ENCODE data around the gene BEAN1. TPM values are rescaled to one million over a fixed set of nuclear protein-coding genes. Genes with fewer than 3 reads are reported as not detected.

BEAN1 gene
- polyA plus RNA-seq, 3 donors, result 0.12 to 0.81 TPM; not detected in 1

- Histone ChIP-seq H3K9me3 (replicated peaks in 1 of 2; ENCODE audit: control insufficient read depth in 1 of 2, insufficient read depth in 1 of 2, low read length in 2 of 2) (no peaks in the 10 kb centered on the region), H3K9ac (ENCODE audit: insufficient read depth, low read length, poor library complexity, severe bottlenecking) (no peak overlapping the region), H2AFZ (ENCODE audit: insufficient read depth, low read depth, low read length, poor library complexity, severe bottlenecking) (no peak overlapping the region), H3K4me3 (replicated peaks in 1 of 3; ENCODE audit: low read depth in 2 of 3, low read length in 3 of 3) (no peak overlapping the region), H3K27me3 (ENCODE audit: control insufficient read depth in 2 of 2, insufficient read depth in 2 of 2, low read length in 2 of 2) (no peaks in the 10 kb centered on the region), H3K4me2 (replicated peaks; ENCODE audit: extremely low read depth, low read length, poor library complexity, severe bottlenecking) (no peak overlapping the region), H3K36me3 (replicated peaks in 1 of 2; ENCODE audit: control insufficient read depth in 1 of 2, insufficient read depth in 2 of 2, low read length in 2 of 2) (peaks cover 38 to 61% of the 10 kb centered on the region in 2 donors), H3K79me2 (ENCODE audit: insufficient read depth, low read length) (no peaks in the 10 kb centered on the region), H3K4me1 (ENCODE audit: control insufficient read depth in 1 of 2, insufficient read depth in 2 of 2, low read length in 2 of 2) (peaks cover 31 to 37% of the 10 kb centered on the region in 2 donors), H3K27ac (ENCODE audit: low read depth in 1 of 2, low read length in 2 of 2) (peak overlapping the region in 1 of 2 donors; percentile 6), H4K20me1 (ENCODE audit: insufficient read depth, low read length) (no peaks in the 10 kb centered on the region)
- intact Hi-C loops (cut with micrococcal nuclease), result no loop called here
- Mint-ChIP-seq H3K36me3 (peaks cover 56 to 60% of the 10 kb centered on the region in 2 donors), H3K27ac (peak overlapping the region in 1 of 7 donors; percentile 37), H3K4me1 (peaks cover 41% of the 10 kb centered on the region), H3K9me3 (no peaks in the 10 kb centered on the region), H3K27me3 (ENCODE audit: low read depth in 3 of 3) (peaks cover 0 to 2% (median 0%) of the 10 kb centered on the region in 3 donors), H3K4me3 (no peak overlapping the region)
- TF ChIP-seq, protein P1, sequence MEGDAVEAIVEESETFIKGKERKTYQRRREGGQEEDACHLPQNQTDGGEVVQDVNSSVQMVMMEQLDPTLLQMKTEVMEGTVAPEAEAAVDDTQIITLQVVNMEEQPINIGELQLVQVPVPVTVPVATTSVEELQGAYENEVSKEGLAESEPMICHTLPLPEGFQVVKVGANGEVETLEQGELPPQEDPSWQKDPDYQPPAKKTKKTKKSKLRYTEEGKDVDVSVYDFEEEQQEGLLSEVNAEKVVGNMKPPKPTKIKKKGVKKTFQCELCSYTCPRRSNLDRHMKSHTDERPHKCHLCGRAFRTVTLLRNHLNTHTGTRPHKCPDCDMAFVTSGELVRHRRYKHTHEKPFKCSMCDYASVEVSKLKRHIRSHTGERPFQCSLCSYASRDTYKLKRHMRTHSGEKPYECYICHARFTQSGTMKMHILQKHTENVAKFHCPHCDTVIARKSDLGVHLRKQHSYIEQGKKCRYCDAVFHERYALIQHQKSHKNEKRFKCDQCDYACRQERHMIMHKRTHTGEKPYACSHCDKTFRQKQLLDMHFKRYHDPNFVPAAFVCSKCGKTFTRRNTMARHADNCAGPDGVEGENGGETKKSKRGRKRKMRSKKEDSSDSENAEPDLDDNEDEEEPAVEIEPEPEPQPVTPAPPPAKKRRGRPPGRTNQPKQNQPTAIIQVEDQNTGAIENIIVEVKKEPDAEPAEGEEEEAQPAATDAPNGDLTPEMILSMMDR (IDR thresholded peaks at IDR 0.05), result no peak
- DNase-seq, result no peak
- WGBS (ENCODE audit: insufficient coverage), result 92% methylated on average over 6 of the region's 7 CpGs
These were observed 81.3 kb downstream of the BEAN1 start for GRCh38 chr16:66508248-66508913.

GRCh38 chr16:66508914-66509496 is 81.9 kb downstream of the BEAN1 start:
- peaks cover 38 to 67% of the 10 kb centered on the region in 2 donors for H3K36me3 ChIP-seq (replicated peaks in 1 of 2; ENCODE audit: control insufficient read depth in 1 of 2, insufficient read depth in 2 of 2, low read length in 2 of 2)
- no peak overlapping the region for H3K4me3 ChIP-seq (replicated peaks in 1 of 3; ENCODE audit: low read depth in 2 of 3, low read length in 3 of 3)
- peaks cover 38% of the 10 kb centered on the region for H3K4me1 Mint-ChIP-seq
- no peaks in the 10 kb centered on the region for H3K79me2 ChIP-seq (ENCODE audit: insufficient read depth, low read length)
- no peak for DNase-seq
- H3K36me3 Mint-ChIP-seq, result peaks cover 61 to 66% of the 10 kb centered on the region in 2 donors
- no peak overlapping the region for H3K4me2 ChIP-seq (replicated peaks; ENCODE audit: extremely low read depth, low read length, poor library complexity, severe bottlenecking)
- 100% methylated on average over 1 of the region's 9 CpGs for WGBS (ENCODE audit: insufficient coverage)
- H3K9ac ChIP-seq (ENCODE audit: insufficient read depth, low read length, poor library complexity, severe bottlenecking), result no peak overlapping the region
- H3K4me1 ChIP-seq (ENCODE audit: control insufficient read depth in 1 of 2, insufficient read depth in 2 of 2, low read length in 2 of 2), result peaks cover 29 to 37% of the 10 kb centered on the region in 2 donors
- H2AFZ ChIP-seq (ENCODE audit: insufficient read depth, low read depth, low read length, poor library complexity, severe bottlenecking), result no peak overlapping the region
- H3K27ac Mint-ChIP-seq, result peak overlapping the region in 1 of 7 donors; percentile 37
- peak overlapping the region in 1 of 2 donors; percentile 6 for H3K27ac ChIP-seq (ENCODE audit: low read depth in 1 of 2, low read length in 2 of 2)
- H4K20me1 ChIP-seq (ENCODE audit: insufficient read depth, low read length), result no peaks in the 10 kb centered on the region
- no peaks in the 10 kb centered on the region for H3K9me3 ChIP-seq (replicated peaks in 1 of 2; ENCODE audit: control insufficient read depth in 1 of 2, insufficient read depth in 1 of 2, low read length in 2 of 2)
- no peaks in the 10 kb centered on the region for H3K27me3 ChIP-seq (ENCODE audit: control insufficient read depth in 2 of 2, insufficient read depth in 2 of 2, low read length in 2 of 2)
- TF ChIP-seq, protein P1 (IDR thresholded peaks at IDR 0.05), result no peak
- no peak overlapping the region for H3K4me3 Mint-ChIP-seq
- H3K27me3 Mint-ChIP-seq (ENCODE audit: low read depth in 3 of 3), result peaks cover 0 to 2% (median 0%) of the 10 kb centered on the region in 3 donors
- H3K9me3 Mint-ChIP-seq, result no peaks in the 10 kb centered on the region
- intact Hi-C loops (cut with micrococcal nuclease), result no loop called here
